Activated naive CD8-positive, alpha-beta T cell treated with anti-CD3 and anti-CD28 coated beads, Interleukin-2, amount 50 U/mL, for 24 hours (primary cell): Measurements from ENCODE around the gene UNC13A.

Experiments
- ATAC-seq: fragments of 150-1000 bp; cut with Tn5 transposase; one replicate; pipeline ENCODE4 v1.10.0; 2021
- DNase-seq: peaks from one replicate; pipeline ENCODE4 v3.0.0; 2021
- H3K27ac Mint-ChIP-seq: one replicate; pipeline ENCODE4 v1.8.0; 2021; ENCODE audit warnings: mild to moderate bottlenecking, mixed read lengths
- H3K27me3 Mint-ChIP-seq: one replicate; pipeline ENCODE4 v1.8.0; 2021; ENCODE audit warnings: mixed read lengths
- H3K36me3 Mint-ChIP-seq: one replicate; pipeline ENCODE4 v1.8.0; 2021; ENCODE audit warnings: low read depth, mixed read lengths
- H3K4me1 Mint-ChIP-seq: one replicate; pipeline ENCODE4 v1.8.0; 2021; ENCODE audit warnings: mixed read lengths
- H3K4me3 Mint-ChIP-seq: one replicate; pipeline ENCODE4 v1.8.0; 2021; ENCODE audit warnings: mild to moderate bottlenecking, moderate library complexity, mixed read lengths
- H3K9me3 Mint-ChIP-seq: one replicate; pipeline ENCODE4 v1.8.0; 2021; ENCODE audit warnings: mixed read lengths

UNC13A gene

DNA sequence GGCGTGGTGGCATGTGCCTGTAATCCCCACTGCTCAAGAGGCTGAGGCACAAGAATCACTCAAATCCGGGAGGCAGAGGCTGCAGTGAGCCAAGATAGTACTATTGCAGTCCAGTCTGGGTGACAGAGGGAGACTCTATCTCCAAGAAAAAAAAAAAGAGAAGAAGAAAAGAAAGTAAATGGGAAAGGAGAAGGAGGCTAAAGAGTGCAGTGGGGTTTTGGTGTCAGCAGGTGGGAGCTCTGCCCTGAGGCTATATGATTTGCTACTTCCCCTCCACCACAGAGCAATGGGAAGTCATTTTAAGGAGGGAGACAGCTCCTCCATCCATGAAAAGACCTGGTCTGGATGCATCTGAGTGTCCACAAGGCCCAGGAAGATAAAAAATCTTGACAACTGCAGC is 23.1 kb downstream of the UNC13A start:
- H3K4me3 Mint-ChIP-seq: no peak overlapping the region
- no peak overlapping the region for H3K27ac Mint-ChIP-seq
- DNase-seq: no peak
- ATAC-seq: no peak
- H3K9me3 Mint-ChIP-seq: peaks cover 12% of the 10 kb centered on the region
- no peaks in the 10 kb centered on the region for H3K4me1 Mint-ChIP-seq
- no peaks in the 10 kb centered on the region for H3K36me3 Mint-ChIP-seq
- H3K27me3 Mint-ChIP-seq: peaks cover 12% of the 10 kb centered on the region

DNA sequence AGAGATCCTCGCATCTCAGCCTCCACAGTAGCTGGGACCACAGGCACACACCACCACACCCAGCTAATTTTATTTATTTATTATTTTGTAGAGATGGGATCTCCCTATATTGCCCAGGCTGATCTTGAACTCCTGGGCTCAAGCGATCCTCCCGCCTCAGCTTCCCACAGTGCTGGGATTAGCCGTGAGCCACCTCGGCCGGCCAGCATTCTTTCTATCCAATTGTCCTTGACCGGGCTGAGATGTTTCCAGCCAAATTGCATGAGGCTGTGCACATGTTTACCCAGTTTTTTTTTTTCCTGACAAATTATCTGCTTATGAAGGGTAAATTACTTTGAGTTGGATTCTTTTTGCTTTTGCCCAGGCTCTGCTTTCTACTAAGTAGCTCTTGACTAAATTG is 28.2 kb downstream of the UNC13A start:
- Mint-ChIP-seq H3K36me3 (no peaks in the 10 kb centered on the region), H3K9me3 (peaks cover 6% of the 10 kb centered on the region), H3K4me3 (no peak overlapping the region), H3K27ac (no peak overlapping the region), H3K4me1 (no peaks in the 10 kb centered on the region), H3K27me3 (peaks cover 13% of the 10 kb centered on the region)
- no peak for DNase-seq
- no peak for ATAC-seq

DNA sequence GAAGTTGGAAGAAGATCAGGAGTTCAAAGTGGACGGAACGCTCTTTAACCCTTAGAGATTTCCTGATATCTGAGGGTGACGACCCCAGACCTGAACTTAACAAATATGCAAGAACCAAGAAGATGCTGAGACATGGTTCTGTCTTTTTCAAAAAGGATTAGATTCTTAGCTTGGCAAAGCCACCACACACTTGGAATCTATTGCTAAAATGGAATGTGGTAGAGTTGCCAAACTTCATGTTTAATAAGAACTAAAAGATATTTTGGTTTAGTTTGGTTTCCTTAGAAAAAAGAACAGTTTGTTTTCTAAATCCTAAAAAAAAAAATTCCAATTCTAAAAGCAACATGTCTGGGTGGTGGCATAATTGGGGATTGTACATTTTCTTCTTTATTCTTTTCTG is 29.5 kb downstream of the UNC13A start:
- no peak overlapping the region for H3K4me3 Mint-ChIP-seq
- H3K4me1 Mint-ChIP-seq: no peaks in the 10 kb centered on the region
- no peak for ATAC-seq
- H3K9me3 Mint-ChIP-seq: no peaks in the 10 kb centered on the region
- H3K27me3 Mint-ChIP-seq: peaks cover 14% of the 10 kb centered on the region
- H3K36me3 Mint-ChIP-seq: no peaks in the 10 kb centered on the region
- no peak overlapping the region for H3K27ac Mint-ChIP-seq
- no peak for DNase-seq

DNA sequence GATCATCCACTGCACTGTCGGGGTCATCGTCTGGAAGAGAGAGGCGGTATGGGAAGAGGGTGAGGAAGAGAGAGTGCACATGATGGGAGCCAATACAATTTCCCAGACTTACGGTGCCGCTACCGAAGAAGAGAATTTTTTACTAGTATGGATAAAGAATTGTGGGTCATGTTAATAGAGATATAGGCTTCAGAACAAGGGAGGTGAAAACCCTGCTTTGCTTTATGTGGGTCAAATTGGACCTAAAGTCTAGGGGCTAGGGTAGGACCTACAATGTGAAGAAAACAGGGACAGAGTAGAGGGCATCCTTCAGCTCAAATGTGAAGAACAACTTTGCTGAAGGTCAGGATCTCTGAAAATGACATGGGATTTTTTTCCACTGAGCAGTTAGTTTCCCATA is 29.9 kb downstream of the UNC13A start:
- H3K27ac Mint-ChIP-seq: peak overlapping the region; percentile 20
- no peaks in the 10 kb centered on the region for H3K4me1 Mint-ChIP-seq
- H3K36me3 Mint-ChIP-seq: no peaks in the 10 kb centered on the region
- DNase-seq: no peak
- peaks cover 13% of the 10 kb centered on the region for H3K27me3 Mint-ChIP-seq
- H3K9me3 Mint-ChIP-seq: no peaks in the 10 kb centered on the region
- ATAC-seq: no peak
- H3K4me3 Mint-ChIP-seq: no peak overlapping the region

DNA sequence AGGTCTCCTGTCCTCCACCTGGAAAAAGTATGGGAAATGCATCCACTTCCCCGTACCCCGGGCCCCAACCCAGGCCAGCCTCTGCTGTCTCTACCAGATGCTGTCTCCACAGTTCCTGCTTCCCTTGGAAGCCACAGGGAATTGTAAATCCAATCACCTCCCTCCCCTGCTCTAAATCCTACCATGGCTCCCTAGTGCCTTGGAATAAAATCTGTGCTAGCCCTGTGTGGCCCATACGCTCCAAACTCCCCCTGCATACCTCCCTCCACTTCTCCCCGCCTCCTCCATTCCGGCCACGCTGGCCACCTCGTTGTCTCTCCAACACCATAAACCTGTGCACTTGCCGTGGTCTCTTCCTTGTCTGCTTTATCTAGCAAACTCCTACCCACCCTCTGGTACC is 31.2 kb downstream of the UNC13A start:
- H3K4me3 Mint-ChIP-seq: no peak overlapping the region
- H3K4me1 Mint-ChIP-seq: no peaks in the 10 kb centered on the region
- H3K36me3 Mint-ChIP-seq: no peaks in the 10 kb centered on the region

DNA sequence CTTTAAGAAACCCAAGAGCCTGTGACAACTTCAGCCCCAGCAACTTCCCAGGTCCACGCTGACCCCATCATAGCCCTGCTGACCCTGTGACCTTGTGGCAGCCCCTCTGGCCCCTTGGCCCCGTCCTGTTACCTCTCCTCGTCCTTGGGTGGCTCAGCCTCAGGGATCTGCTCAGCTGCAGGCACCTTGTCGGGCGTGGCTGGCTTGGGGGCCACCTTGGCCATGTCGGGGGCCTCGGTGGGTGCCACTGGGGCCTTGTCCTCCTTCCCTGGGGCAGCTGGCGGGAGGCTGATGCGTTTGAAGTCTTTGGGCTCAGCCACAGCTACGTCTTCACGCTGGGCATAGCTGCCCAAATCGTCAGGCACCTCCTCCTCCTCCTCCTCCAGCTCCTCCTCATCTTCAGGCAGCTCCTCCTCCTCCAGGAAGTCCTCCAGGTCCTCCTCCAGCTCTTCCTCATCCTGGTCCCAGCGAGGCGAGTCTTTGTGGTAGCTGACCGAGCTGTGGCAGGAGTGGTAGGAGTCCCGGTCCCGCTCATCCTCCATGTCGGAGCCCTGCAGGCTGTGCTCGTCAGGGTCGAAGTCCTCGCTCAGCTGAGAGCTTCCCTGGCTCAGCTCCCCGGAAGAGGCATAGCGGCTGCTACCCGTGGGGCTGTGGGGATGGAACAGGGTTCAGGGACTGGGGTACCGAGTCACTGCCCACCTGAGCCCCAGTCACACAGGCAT is 32.2 kb downstream of the UNC13A start:
- DNase-seq (no peak), ATAC-seq (no peak)
- no peak overlapping the region for H3K27ac Mint-ChIP-seq
- H3K4me1 Mint-ChIP-seq: no peaks in the 10 kb centered on the region
- H3K27me3 Mint-ChIP-seq: peaks cover 12% of the 10 kb centered on the region
- H3K4me3 Mint-ChIP-seq: no peak overlapping the region
- H3K36me3 Mint-ChIP-seq: no peaks in the 10 kb centered on the region
- no peaks in the 10 kb centered on the region for H3K9me3 Mint-ChIP-seq

More for the DNA sequence above, 31.2 kb downstream of the UNC13A start:
- Mint-ChIP-seq H3K9me3 (no peaks in the 10 kb centered on the region), H3K27ac (no peak overlapping the region), H3K27me3 (peaks cover 16% of the 10 kb centered on the region)
- DNase-seq (no peak), ATAC-seq (no peak)

DNA sequence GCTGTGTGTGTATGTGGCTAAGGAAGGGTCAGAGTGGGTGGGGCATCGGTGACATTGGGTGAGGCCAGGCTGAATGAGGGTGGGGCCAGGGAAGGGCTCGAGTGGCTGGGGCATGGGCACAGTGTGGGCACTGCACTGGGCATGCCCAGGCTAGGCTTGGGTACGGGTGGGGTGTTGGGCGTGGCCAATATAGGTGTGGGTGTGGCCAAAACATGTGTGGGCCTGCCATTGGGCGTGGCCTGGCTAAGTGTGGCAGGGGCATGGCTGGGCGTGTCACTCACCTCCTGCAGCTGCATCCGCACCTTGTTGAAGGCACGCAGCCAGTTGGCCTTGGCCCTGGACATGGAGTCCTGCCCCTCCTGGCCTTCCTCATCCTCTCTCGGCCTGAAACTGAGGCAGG is 33.2 kb downstream of the UNC13A start:
- no peak overlapping the region for H3K4me3 Mint-ChIP-seq
- no peak overlapping the region for H3K27ac Mint-ChIP-seq
- H3K9me3 Mint-ChIP-seq: no peaks in the 10 kb centered on the region
- H3K4me1 Mint-ChIP-seq: no peaks in the 10 kb centered on the region
- ATAC-seq (no peak), DNase-seq (peak; percentile 18)
- no peaks in the 10 kb centered on the region for H3K36me3 Mint-ChIP-seq
- H3K27me3 Mint-ChIP-seq: peaks cover 12% of the 10 kb centered on the region

DNA sequence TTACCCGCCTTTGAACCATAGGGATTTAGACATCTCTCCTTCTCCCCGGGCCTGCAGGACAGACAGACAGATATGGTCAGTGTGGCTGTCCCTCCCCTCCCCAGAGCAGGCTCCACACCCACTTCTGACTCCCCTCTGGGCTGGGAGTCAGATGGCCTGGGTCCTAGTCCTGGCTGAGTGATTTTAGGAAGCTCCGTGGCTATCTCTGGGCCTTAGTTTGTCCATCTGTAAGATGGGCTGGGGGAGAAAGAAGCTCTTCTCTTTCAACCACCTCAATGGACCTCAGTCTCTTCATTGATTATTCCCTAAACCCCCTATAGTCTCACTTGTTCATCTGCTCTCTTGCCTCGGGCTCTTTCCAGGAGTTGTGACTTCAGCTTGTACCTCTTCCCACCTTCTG is 35.5 kb downstream of the UNC13A start:
- no peak for DNase-seq
- Mint-ChIP-seq H3K4me3 (no peak overlapping the region), H3K27me3 (peaks cover 10% of the 10 kb centered on the region), H3K27ac (no peak overlapping the region), H3K36me3 (no peaks in the 10 kb centered on the region), H3K4me1 (no peaks in the 10 kb centered on the region), H3K9me3 (no peaks in the 10 kb centered on the region)
- ATAC-seq: no peak

DNA sequence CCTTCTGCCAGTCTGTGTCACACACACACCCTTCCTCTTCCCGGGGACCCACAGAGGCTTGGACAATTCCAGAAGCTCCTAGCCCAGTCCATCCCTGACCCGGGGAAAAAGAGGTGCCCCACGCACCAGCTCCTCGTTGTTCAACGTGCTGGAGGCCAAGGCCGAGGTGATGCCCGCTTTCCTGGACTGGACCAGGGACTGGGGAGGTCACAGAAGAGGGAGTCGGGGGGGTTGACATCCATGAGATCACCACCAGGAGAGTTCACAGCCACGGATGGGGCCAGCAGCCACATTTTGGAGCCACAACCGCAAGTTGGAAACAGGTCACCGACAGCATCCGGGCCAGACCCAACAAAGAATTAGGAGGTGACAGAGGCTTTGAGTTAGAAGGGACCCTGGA is 39.4 kb downstream of the UNC13A start:
- Mint-ChIP-seq H3K36me3 (no peaks in the 10 kb centered on the region), H3K9me3 (no peaks in the 10 kb centered on the region), H3K4me1 (no peaks in the 10 kb centered on the region), H3K27ac (no peak overlapping the region), H3K4me3 (no peak overlapping the region), H3K27me3 (peaks cover 18% of the 10 kb centered on the region)
- no peak for DNase-seq
- ATAC-seq: no peak

DNA sequence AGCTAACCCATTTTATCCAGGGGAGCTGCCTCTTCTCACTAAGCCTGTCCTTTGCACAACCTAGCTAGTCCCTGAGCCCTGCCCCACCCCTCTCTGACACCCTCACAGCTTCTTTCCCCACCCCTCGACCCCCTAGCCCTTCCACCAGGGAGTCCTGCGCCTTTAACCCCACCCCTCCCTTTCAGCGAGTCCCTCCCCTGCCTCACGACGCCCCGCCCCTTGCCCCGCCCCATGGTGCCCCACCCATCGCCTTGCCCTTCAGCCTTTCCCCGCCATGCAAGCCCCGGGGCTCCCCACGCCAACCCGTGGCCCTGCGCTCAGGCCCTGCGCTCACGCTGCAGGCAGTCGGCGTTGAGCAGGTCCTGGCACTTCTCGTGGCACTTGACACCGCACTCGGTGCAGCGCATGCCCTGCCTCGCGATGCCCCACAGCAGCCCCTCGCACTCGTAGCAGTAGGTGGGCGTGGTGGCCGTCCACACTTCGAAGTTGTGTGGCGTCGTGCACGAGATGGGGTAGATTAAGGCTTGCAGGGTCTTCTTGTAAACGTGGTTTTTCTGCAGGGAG is 40.0 kb downstream of the UNC13A start:
- DNase-seq: no peak
- Mint-ChIP-seq H3K27me3 (peaks cover 22% of the 10 kb centered on the region), H3K36me3 (no peaks in the 10 kb centered on the region), H3K4me1 (no peaks in the 10 kb centered on the region), H3K9me3 (no peaks in the 10 kb centered on the region), H3K4me3 (no peak overlapping the region), H3K27ac (no peak overlapping the region)
- ATAC-seq: no peak

DNA sequence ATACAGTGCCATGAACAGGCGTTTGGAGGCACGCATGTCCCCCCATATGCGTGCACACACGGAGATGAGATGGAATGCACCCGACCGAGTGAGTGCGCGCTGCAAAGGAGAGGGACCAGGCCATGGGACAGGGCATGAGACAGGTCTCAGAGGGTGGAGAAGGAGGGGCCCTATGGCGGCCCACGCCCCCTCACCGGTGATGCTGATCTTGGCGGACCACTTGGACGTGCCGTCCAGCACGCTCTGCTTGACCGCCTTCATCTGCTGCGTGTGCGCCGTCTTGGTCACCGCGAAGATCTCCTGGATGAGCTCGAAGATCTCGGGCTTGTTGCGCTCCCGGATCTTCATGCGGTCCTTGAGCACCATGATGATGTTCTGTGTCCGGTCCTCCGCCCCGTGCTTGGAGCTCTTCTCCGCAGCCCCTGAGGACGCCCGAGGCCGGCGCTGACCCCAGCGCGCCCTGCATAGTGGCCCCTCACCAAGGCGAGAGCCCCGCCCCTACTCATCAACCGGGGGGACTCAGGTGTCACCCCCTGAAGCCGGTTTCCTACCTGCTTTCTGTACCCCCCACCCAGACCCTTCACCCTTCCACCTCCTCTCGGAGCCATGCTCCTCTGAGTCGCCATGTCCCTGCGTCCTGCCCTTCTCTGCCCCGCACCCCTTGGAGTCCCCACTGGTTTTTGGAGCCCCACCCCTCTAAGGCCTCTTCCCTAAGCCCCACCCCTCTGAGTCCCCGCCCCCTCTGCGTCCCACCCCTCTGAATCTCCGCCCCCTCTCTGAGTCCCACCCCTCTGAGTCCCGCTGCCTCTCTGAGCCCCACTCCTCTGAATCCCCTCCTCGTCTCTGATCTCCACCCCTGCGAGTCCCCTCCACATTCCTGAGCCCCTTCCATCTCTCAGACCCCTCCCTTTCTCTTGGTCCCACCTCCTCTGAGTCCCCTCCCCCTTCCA is 40.8 kb downstream of the UNC13A start:
- H3K9me3 Mint-ChIP-seq: no peaks in the 10 kb centered on the region
- ATAC-seq (peak; percentile 15), DNase-seq (no peak)
- no peak overlapping the region for H3K4me3 Mint-ChIP-seq
- H3K27ac Mint-ChIP-seq: no peak overlapping the region
- peaks cover 19% of the 10 kb centered on the region for H3K27me3 Mint-ChIP-seq
- H3K4me1 Mint-ChIP-seq: no peaks in the 10 kb centered on the region
- no peaks in the 10 kb centered on the region for H3K36me3 Mint-ChIP-seq

DNA sequence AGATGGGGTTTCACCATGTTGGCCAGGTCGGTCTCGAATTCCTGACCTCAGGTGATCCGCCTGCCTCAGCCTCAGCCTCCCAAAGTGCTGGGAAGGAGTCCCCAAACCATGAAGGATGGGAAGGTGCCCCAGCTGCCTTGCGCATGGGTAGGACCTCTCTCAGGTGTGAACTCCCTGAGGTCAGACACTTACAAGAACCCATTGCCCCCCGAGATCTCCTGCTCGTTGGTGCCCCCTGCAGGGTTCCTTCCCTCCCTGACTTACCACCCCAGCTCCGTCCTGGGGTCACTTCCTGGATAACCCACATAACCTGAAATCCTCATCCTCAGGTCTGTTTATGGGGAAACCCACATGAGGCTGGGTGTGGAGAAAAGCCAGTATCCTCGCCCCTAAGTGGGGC is 41.7 kb downstream of the UNC13A start:
- no peak overlapping the region for H3K27ac Mint-ChIP-seq
- no peaks in the 10 kb centered on the region for H3K36me3 Mint-ChIP-seq
- ATAC-seq (no peak), DNase-seq (peak; percentile 31)
- no peaks in the 10 kb centered on the region for H3K4me1 Mint-ChIP-seq
- no peak overlapping the region for H3K4me3 Mint-ChIP-seq
- H3K9me3 Mint-ChIP-seq: no peaks in the 10 kb centered on the region
- peaks cover 19% of the 10 kb centered on the region for H3K27me3 Mint-ChIP-seq

DNA sequence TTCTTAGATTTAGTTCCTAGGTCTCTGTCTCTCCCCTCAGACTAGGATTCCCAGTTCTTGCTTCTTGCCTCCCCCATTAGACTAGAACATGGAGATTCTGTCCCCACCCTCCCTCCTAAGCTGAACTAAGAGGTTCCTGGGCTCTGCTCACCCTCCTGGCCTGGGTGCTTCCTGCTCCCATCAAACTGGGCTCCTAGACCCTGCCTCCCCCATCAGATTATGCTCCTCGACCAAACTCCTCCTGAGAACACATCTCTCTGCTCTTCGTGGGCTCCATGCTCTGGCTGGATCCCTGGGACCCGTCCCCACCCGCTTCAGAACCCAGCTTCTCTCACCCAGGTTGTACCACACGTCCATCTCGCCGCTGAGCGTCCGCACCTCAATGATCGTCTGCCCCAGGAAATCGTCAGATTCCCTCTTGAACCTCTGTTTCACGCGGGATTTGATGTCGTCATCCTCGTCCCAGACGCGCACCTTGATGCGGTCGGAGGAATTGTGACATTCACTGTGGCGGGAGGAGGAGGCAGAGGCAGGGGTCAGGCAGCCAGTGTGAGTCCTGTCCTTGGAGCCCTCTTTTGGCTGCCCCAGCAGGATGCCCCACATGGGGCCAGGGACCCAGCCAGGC is 42.7 kb downstream of the UNC13A start:
- DNase-seq (no peak), ATAC-seq (no peak)
- H3K4me1 Mint-ChIP-seq: no peaks in the 10 kb centered on the region
- no peaks in the 10 kb centered on the region for H3K36me3 Mint-ChIP-seq
- H3K4me3 Mint-ChIP-seq: no peak overlapping the region
- H3K27me3 Mint-ChIP-seq: peaks cover 19% of the 10 kb centered on the region
- H3K27ac Mint-ChIP-seq: no peak overlapping the region
- no peaks in the 10 kb centered on the region for H3K9me3 Mint-ChIP-seq

DNA sequence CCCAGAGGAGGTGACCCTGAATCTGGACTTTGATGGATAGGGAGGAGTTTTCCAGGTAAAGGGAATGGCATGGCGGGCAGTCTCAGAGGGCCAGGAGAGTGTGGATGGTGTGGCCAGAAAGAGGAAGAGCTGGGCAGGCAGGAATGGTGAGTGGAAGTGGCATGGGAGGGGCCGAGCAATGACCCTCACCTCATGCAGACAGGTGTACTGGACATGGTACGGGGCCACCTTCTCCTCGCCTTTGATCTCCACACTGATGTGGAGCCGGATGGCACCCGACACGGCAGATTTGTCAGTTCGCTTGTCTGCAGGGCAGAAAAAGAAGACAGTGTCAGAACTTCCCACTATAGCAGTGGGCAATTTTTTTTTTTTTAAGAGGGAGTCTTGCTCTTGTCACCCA is 45.5 kb downstream of the UNC13A start:
- Mint-ChIP-seq H3K27ac (no peak overlapping the region), H3K4me3 (no peak overlapping the region), H3K4me1 (no peaks in the 10 kb centered on the region), H3K9me3 (no peaks in the 10 kb centered on the region), H3K36me3 (no peaks in the 10 kb centered on the region), H3K27me3 (peaks cover 26% of the 10 kb centered on the region)
- DNase-seq (no peak), ATAC-seq (no peak)
